MM.1S (cell line): ENCODE data around the gene ARHGAP28.

Experiments used
- DNase-seq: peaks from one replicate; pipeline ENCODE4 v3.0.0-alpha.2; 2015
- H2AFZ ChIP-seq: fragments of 300-600 bp; sonication (generic); 2 replicates; pipeline ENCODE4 v1.6.0; 2016; ENCODE audit warnings: antibody characterized with exemption, low read length
- H3F3A ChIP-seq: fragments of 300-600 bp; sonication (generic); 2 replicates; pipeline ENCODE4 v1.6.1; 2016; ENCODE audit warnings: mild to moderate bottlenecking, antibody characterized with exemption, low read length, moderate library complexity, mixed read lengths; ENCODE audit not compliant: insufficient read depth
- H3K27ac ChIP-seq: fragments of 300-600 bp; sonication (generic); 2 replicates; pipeline ENCODE4 v1.5.1; 2016; ENCODE audit warnings: mild to moderate bottlenecking, low read length
- H3K27me3 ChIP-seq: fragments of 300-600 bp; sonication (generic); replicated peaks from 2 replicates; pipeline ENCODE4 v1.6.0; 2016; ENCODE audit warnings: low read length; ENCODE audit not compliant: insufficient read depth
- H3K36me3 ChIP-seq: fragments of 300-600 bp; sonication (generic); replicated peaks from 2 replicates; pipeline ENCODE4 v1.6.1; 2016; ENCODE audit warnings: mild to moderate bottlenecking, low read length, mixed read lengths; ENCODE audit not compliant: insufficient read depth
- H3K4me1 ChIP-seq: fragments of 300-600 bp; sonication (generic); 2 replicates; pipeline ENCODE4 v1.6.1; 2016; ENCODE audit warnings: low read length, mixed read lengths
- H3K4me2 ChIP-seq: fragments of 300-600 bp; sonication (generic); 2 replicates; pipeline ENCODE4 v1.6.0; 2016; ENCODE audit warnings: low read depth, low read length
- H3K4me3 ChIP-seq: fragments of 300-600 bp; sonication (generic); 2 replicates; pipeline ENCODE4 v1.5.1; 2016; ENCODE audit warnings: low read length, mixed read lengths
- H3K79me2 ChIP-seq: fragments of 300-600 bp; sonication (generic); 2 replicates; pipeline ENCODE4 v1.6.1; 2016; ENCODE audit warnings: mixed run types, low read length, mixed read lengths
- H3K9ac ChIP-seq: fragments of 300-600 bp; sonication (generic); 2 replicates; pipeline ENCODE4 v1.6.1; 2016; ENCODE audit warnings: low read length, mixed read lengths
- H3K9me2 ChIP-seq: fragments of 300-600 bp; sonication (generic); replicated peaks from 2 replicates; pipeline ENCODE4 v1.6.1; 2016; ENCODE audit warnings: mild to moderate bottlenecking, low read length, mixed read lengths; ENCODE audit not compliant: insufficient read depth
- H3K9me3 ChIP-seq: fragments of 300-600 bp; sonication (generic); replicated peaks from 2 replicates; pipeline ENCODE4 v1.6.1; 2016; ENCODE audit warnings: mild to moderate bottlenecking, low read length, mixed read lengths; ENCODE audit not compliant: insufficient read depth
- H4K20me1 ChIP-seq: fragments of 300-600 bp; sonication (generic); 2 replicates; pipeline ENCODE4 v1.6.1; 2016; ENCODE audit warnings: mild to moderate bottlenecking, low read length, moderate library complexity, mixed read lengths; ENCODE audit not compliant: insufficient read depth
- EZH2 ChIP-seq: fragments of 300-600 bp; sonication (generic); optimal IDR thresholded peaks from 2 replicates; pipeline ENCODE3; 2017; ENCODE audit warnings: low read depth, mild to moderate bottlenecking, antibody characterized with exemption, low read length, mixed read lengths
- EZH2phosphoT487 ChIP-seq: fragments of 300-600 bp; sonication (generic); IDR thresholded peaks from 2 replicates; pipeline ENCODE4 v1.6.1; 2018; ENCODE audit warnings: antibody characterized with exemption, low read length
- TF ChIP-seq, protein P1 (sequence below): fragments of 300-600 bp; sonication (generic); IDR thresholded peaks from 2 replicates; pipeline ENCODE4 v1.5.1; 2016; ENCODE audit warnings: antibody characterized with exemption, low read length, mixed read lengths

Gene ARHGAP28

DNA sequence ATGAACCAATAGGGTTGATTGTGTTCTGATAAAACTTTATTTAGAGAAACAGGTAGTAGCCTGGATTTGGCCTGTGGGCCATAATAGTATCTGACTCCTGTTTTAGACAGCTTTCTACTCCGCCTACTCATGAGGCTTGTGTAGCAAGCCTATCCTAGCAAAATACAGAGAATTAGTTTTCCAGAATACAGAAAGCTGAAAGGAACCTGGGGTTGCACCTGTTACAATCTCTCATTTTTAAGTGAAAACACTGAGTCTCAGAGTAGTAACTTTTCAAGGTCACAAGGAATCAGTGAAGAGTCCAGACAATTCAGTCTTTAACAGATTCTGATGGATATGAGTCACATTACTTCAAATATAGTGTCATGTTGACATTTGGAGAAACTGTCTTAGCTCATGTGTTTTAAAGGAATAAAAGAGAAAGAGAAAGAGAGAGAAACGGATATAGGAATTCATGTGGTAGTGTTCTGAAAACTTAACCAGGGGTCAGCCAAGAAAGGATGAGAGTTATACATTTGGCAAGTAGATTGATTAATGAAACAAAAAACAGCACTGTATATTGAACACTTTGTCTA is 17.0 kb downstream of the ARHGAP28 start:
- no peaks in the 10 kb centered on the region for H3K4me1 ChIP-seq
- no peak overlapping the region for H3K27ac ChIP-seq
- no peaks in the 10 kb centered on the region for H3K9me3 ChIP-seq
- no peaks in the 10 kb centered on the region for H3K36me3 ChIP-seq
- DNase-seq: no peak
- no peak overlapping the region for H2AFZ ChIP-seq
- no peaks in the 10 kb centered on the region for H3F3A ChIP-seq
- H3K9me2 ChIP-seq: no peaks in the 10 kb centered on the region
- H3K4me2 ChIP-seq: no peak overlapping the region
- H3K27me3 ChIP-seq: no peaks in the 10 kb centered on the region
- no peaks in the 10 kb centered on the region for H3K79me2 ChIP-seq
- no peak overlapping the region for H3K9ac ChIP-seq
- no peak for TF ChIP-seq EZH2phosphoT487
- TF ChIP-seq, protein P1, sequence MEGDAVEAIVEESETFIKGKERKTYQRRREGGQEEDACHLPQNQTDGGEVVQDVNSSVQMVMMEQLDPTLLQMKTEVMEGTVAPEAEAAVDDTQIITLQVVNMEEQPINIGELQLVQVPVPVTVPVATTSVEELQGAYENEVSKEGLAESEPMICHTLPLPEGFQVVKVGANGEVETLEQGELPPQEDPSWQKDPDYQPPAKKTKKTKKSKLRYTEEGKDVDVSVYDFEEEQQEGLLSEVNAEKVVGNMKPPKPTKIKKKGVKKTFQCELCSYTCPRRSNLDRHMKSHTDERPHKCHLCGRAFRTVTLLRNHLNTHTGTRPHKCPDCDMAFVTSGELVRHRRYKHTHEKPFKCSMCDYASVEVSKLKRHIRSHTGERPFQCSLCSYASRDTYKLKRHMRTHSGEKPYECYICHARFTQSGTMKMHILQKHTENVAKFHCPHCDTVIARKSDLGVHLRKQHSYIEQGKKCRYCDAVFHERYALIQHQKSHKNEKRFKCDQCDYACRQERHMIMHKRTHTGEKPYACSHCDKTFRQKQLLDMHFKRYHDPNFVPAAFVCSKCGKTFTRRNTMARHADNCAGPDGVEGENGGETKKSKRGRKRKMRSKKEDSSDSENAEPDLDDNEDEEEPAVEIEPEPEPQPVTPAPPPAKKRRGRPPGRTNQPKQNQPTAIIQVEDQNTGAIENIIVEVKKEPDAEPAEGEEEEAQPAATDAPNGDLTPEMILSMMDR: no peak
- no peak overlapping the region for H3K4me3 ChIP-seq
- no peaks in the 10 kb centered on the region for H4K20me1 ChIP-seq

DNA sequence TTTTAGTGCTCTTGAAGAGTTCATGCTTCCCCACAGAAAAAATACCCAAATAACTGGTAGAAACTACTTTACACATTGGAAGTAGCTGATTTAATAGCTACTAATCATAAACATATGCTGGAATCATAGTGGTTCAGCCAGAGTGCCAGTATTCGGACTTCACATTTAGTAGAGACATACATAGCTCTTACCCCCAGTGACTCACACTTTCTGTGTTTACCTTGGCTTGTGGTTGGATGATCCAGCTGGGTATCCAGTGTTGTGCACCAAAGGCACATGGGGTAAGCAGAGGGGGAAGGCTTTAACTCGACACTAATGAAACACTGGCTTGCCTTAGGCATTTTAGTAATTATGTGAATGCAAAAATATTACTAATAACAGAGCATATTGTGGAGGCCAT is 18.1 kb downstream of the ARHGAP28 start:
- no peak overlapping the region for H3K9ac ChIP-seq
- no peaks in the 10 kb centered on the region for H3K79me2 ChIP-seq
- H3K4me2 ChIP-seq: no peak overlapping the region
- DNase-seq: no peak
- TF ChIP-seq EZH2phosphoT487 (no peak), EZH2 (no peak)
- TF ChIP-seq, protein P1: no peak
- no peak overlapping the region for H3K27ac ChIP-seq
- H4K20me1 ChIP-seq: no peaks in the 10 kb centered on the region
- no peak overlapping the region for H3K4me3 ChIP-seq
- no peaks in the 10 kb centered on the region for H3K36me3 ChIP-seq
- no peaks in the 10 kb centered on the region for H3K27me3 ChIP-seq
- H3K9me3 ChIP-seq: no peaks in the 10 kb centered on the region
- H3K9me2 ChIP-seq: no peaks in the 10 kb centered on the region
- H3K4me1 ChIP-seq: no peaks in the 10 kb centered on the region
- no peaks in the 10 kb centered on the region for H3F3A ChIP-seq
- H2AFZ ChIP-seq: no peak overlapping the region

- Histone ChIP-seq H3K9me3 (no peaks in the 10 kb centered on the region), H3K4me2 (no peak overlapping the region), H3K9me2 (no peaks in the 10 kb centered on the region), H3K27ac (no peak overlapping the region), H3K27me3 (no peaks in the 10 kb centered on the region), H3K4me3 (no peak overlapping the region), H3K79me2 (no peaks in the 10 kb centered on the region), H2AFZ (no peak overlapping the region), H3K36me3 (no peaks in the 10 kb centered on the region), H3F3A (no peaks in the 10 kb centered on the region), H3K4me1 (no peaks in the 10 kb centered on the region), H3K9ac (no peak overlapping the region), H4K20me1 (no peaks in the 10 kb centered on the region)
- no peak for DNase-seq
- TF ChIP-seq, protein P1: no peak
- TF ChIP-seq EZH2phosphoT487: no peak
Observed at GRCh38 chr18:6748241-6748640, 18.7 kb downstream of the ARHGAP28 start.
